Spleen (tissue), 7 donors: ENCODE data around the gene TEKT2.

Source experiments
- CTCF ChIP-seq, 11 experiments: fragments of 200-600 bp in 7 of 11; fragments of 450-650 bp in 4 of 11; sonication (generic) in 4 of 11; IDR thresholded peaks in 8 of 11; conservative IDR thresholded peaks in 3 of 11; 1 replicate in 7 of 11; 2 replicates in 4 of 11; pipeline versions ENCODE4 v1.4.0 to v1.8.0; 2016 to 2021; ENCODE audit warnings: antibody characterized with exemption in 11 of 11, inconsistent platforms in 4 of 11, mild to moderate bottlenecking in 1 of 11
- POLR2A ChIP-seq, 3 donors: fragments of 450-650 bp; IDR thresholded peaks; one replicate each; pipeline ENCODE4 v1.5.1; 2017; ENCODE audit warnings: antibody characterized with exemption in 3 of 3, mild to moderate bottlenecking in 1 of 3
- POLR2AphosphoS5 ChIP-seq, 3 donors: sonication (generic); formaldehyde crosslinking; IDR thresholded peaks; one replicate each; pipeline ENCODE4 v1.5.1; 2017; ENCODE audit warnings: antibody characterized with exemption in 3 of 3
- donor health status: DM: no; HTN: no; CAD: no; lungs with moderate emphysema.
- donor health status: DM: no; HTN: no; CAD: no.
- donor health status: DM: no; HTN: no; CAD: no.

GRCh38 chr1:36091141-36091540 lies 7.2 kb downstream of the TEKT2 start:
- TF ChIP-seq CTCF (IDR thresholded peaks at IDR 0.05 in 8 of 11, conservative IDR thresholded peaks at IDR 0.05 in 3 of 11) (no peak), POLR2A (IDR thresholded peaks at IDR 0.05) (no peak), POLR2AphosphoS5 (IDR thresholded peaks at IDR 0.05) (no peak)
